ENCODE measurements around the gene PTPRN2.

Gene PTPRN2

DNA sequence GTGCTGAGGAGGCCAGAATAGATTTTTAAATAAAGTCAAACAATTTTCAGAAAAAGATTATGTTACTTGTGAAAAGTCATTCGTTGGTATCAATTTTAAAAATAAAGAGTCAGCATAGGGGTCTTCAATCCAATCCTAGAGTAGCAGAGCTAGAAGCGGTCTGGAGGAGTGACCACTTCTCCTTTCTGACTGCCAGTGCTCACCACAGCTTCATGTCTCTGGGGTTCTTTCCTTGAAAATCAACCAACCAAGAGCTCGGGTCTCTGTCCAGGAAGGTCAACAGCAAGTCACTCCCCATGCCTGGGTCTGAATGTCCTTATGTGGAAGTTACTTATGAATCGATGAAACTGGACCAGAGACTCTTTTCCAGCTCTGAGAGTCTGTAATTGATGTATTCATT is 14.3 kb downstream of the PTPRN2 start:
- H3K36me3 Mint-ChIP-seq (ENCODE audit: low read depth), result no peaks in the 10 kb centered on the region
- H3K27ac Mint-ChIP-seq, result no peak overlapping the region

DNA sequence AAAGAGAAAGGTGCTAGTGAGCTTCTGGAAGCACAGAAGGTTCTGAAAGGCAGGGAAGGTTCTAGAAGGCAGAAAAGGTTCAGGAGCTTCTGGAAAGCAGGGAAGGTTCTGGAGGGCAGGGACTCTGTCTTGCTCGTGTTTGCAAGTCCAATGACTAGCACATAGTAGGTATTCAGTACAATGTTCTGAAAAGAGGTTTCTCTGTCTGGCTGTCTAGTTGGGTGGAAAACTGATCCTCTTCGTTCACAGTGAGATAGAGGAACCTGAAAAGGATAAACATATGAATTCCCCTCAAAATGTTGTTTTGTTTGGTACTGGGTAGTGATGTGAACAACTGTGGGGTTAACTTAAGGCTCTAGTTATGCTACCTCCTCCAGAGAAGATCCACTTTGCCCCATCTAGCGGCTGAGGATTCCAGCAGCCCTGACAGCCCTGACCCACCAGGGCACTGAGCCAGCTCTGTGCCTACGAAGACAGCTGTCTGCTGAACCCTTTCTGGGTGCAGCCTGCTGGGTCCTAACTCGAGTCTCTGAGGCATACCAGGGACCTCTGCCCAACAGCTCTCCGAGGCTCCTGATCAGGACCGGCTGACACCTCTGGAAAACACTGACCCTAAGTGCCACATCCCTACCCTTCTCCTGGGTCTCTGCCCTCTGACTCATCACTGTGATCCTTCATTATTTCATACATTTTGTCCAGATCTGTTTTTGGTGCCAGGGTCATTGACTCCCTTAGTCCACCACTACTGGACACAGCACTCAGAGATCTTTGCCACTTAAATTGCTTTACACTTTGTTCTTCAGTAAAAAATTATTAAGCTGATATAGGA is 15.4 kb downstream of the PTPRN2 start:
- no peaks in the 10 kb centered on the region for H3K4me1 Mint-ChIP-seq (ENCODE audit: low read depth)
- H3K27me3 Mint-ChIP-seq, result peaks cover 24% of the 10 kb centered on the region
- H3K36me3 Mint-ChIP-seq (ENCODE audit: low read depth), result no peaks in the 10 kb centered on the region
- no peaks in the 10 kb centered on the region for H3K9me3 Mint-ChIP-seq
- no peak overlapping the region for H3K27ac Mint-ChIP-seq
- H3K4me3 Mint-ChIP-seq, result no peak overlapping the region

More for the DNA sequence above, 14.3 kb downstream of the PTPRN2 start:
- Mint-ChIP-seq H3K9me3 (no peaks in the 10 kb centered on the region), H3K27me3 (peaks cover 16% of the 10 kb centered on the region), H3K4me1 (ENCODE audit: low read depth) (no peaks in the 10 kb centered on the region), H3K4me3 (no peak overlapping the region)

DNA sequence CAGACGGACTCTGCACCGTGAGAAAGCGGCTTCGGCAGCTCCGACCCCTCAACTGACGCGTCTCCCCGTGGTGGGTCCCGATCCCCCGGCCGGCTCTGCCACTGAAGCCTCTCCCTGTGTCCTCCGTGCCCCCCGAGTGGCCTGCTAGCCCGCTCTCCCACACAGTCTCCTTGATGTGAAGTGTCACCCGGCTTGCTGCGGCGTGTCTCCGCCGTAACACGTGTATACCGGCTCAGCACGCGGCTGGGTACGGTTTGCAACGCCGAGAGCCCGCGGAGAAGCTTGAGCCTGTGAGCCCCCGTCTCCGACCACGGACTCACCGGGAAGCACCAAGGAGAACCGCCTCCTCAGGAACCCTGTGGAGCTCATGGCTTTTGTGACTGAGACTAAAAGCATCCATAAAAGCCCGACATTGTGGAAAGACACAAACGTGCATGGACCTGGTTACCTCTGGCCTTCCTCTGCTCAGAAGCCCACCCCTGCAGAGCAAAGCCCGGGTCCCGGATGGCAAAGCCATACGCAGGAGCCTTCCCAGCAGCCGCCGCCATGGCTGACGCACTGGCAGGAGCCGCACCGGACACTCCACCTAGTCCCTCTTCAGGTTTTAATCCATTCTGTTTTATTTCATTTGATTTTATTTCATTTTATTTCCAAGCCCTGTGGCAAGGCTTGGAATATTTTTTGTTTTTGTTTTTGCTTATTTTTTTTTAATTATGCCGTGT is 17.0 kb downstream of the PTPRN2 start:
- H3K4me3 Mint-ChIP-seq, result no peak overlapping the region
- no peaks in the 10 kb centered on the region for H3K9me3 Mint-ChIP-seq
- no peak overlapping the region for H3K27ac Mint-ChIP-seq
- H3K36me3 Mint-ChIP-seq (ENCODE audit: low read depth), result no peaks in the 10 kb centered on the region
- H3K27me3 Mint-ChIP-seq, result peaks cover 26% of the 10 kb centered on the region
- no peaks in the 10 kb centered on the region for H3K4me1 Mint-ChIP-seq (ENCODE audit: low read depth)

DNA sequence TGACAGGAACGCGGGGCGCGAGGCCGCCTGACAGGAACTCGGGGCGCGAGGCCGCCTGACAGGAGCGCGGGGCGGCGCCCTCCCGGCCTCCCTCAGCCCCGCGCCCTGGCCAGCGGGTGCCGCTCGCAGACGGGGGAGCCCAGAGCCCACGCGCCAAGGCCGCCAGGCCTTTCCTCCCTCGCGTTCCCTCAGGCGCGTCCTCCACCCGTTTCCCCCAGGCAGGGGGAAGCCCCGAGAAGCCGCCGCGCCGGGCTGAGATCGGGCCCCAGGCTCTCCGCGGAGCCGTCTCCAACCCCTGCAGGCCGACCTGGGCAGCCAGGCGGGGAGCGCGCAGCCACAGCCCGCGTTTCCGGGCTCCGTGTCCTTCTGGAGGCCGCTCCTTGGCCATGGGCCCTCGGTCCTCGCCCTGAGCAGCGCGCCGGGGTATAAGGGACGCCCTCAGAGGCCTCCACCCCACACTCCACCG is 17.7 kb downstream of the PTPRN2 start:
- Mint-ChIP-seq H3K27ac (no peak overlapping the region), H3K27me3 (peaks cover 27% of the 10 kb centered on the region), H3K4me1 (ENCODE audit: low read depth) (no peaks in the 10 kb centered on the region), H3K36me3 (ENCODE audit: low read depth) (no peaks in the 10 kb centered on the region), H3K9me3 (no peaks in the 10 kb centered on the region), H3K4me3 (no peak overlapping the region)

DNA sequence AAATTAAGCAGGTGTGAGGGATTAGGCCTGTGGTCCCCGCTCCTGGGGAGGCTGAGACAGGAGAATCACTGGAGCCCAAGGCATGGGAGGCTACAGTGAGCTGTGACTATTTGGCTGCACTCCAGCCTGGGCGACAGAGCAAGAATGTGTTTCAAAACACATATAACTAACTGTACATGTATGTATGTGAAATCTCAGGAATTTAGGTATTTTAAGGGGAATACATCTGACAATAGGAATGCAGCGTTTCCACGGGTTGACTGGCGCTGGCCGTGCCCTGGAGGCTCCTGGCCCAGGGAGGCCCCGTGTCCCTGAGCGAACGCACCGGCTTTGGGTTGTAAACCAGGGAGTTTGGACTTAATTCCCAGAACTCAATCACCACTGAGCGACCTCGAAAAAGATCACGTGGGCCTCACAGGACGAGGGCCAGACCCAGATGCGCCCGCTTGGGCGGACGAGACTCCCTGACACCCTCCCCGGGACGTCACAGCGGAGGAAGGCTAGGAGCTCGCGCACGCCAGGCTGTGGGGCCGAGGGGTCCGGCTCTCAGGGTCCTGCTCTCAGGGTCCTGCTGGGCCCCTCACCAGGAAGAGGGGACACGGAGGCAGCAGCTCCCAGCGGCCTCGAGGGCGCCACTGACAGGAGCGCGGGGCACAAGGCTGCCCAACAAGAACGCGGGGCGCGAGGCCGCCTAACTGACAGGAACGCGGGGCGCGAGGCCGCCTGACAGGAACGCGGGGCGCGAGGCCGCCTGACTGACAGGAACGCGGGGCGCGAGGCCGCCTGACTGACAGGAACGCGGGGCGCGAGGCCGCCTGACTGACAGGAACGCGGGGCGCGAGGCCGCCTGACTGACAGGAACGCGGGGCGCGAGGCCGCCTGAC is 18.4 kb downstream of the PTPRN2 start:
- H3K27ac Mint-ChIP-seq, result no peak overlapping the region

DNA sequence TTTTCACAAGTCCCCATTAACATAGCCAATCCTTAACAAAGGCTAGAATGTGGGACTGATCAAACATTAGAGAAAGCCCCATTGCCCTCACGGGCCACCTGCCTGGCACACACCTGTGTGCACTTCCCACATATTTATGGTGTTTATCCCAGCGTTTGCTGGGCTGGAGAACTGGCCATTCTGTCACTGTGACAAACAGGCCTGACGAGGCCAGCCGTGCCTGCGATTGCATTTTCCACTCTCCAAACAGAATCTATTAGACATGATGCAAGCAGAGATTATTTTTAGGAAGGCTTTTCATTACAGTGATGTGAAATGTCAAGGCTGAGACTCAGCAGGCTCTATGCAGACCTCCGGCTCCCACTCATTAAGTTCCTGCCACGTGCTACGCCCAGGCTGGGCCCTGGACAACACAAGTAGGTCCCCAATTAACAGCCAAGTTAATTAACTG is 20.4 kb downstream of the PTPRN2 start:
- H3K4me1 Mint-ChIP-seq (ENCODE audit: low read depth), result peaks cover 4% of the 10 kb centered on the region
- H3K27ac Mint-ChIP-seq, result no peak overlapping the region
- peaks cover 30% of the 10 kb centered on the region for H3K27me3 Mint-ChIP-seq
- no peaks in the 10 kb centered on the region for H3K9me3 Mint-ChIP-seq
- H3K36me3 Mint-ChIP-seq (ENCODE audit: low read depth), result no peaks in the 10 kb centered on the region
- H3K4me3 Mint-ChIP-seq, result no peak overlapping the region

More for the DNA sequence above, 18.4 kb downstream of the PTPRN2 start:
- H3K4me3 Mint-ChIP-seq, result no peak overlapping the region
- H3K9me3 Mint-ChIP-seq, result no peaks in the 10 kb centered on the region
- peaks cover 30% of the 10 kb centered on the region for H3K27me3 Mint-ChIP-seq
- H3K4me1 Mint-ChIP-seq (ENCODE audit: low read depth), result peaks cover under 1% of the 10 kb centered on the region
- H3K36me3 Mint-ChIP-seq (ENCODE audit: low read depth), result no peaks in the 10 kb centered on the region

DNA sequence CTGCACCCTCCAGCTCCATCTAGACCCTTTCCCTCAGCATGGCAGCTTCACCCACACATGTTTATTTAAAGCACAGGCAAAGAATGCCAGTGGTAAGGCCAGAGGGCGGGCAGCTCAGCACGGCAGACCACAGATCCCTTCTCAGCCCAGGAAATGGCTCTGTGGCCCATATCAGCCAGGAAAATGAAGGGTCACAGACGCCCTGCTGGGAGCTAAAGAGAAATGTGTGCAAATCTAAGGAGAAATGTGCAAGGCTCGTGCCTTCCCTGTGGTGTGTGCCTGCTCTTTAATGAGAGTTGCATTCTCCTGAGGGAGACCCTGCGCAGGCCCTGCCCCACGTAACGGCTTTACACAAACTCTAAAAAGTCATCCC is 23.0 kb downstream of the PTPRN2 start:
- no peak overlapping the region for H3K4me3 Mint-ChIP-seq
- H3K4me1 Mint-ChIP-seq (ENCODE audit: low read depth), result peaks cover 4% of the 10 kb centered on the region
- H3K27me3 Mint-ChIP-seq, result peaks cover 22% of the 10 kb centered on the region
- no peak overlapping the region for H3K27ac Mint-ChIP-seq
- no peaks in the 10 kb centered on the region for H3K36me3 Mint-ChIP-seq (ENCODE audit: low read depth)
- no peaks in the 10 kb centered on the region for H3K9me3 Mint-ChIP-seq

DNA sequence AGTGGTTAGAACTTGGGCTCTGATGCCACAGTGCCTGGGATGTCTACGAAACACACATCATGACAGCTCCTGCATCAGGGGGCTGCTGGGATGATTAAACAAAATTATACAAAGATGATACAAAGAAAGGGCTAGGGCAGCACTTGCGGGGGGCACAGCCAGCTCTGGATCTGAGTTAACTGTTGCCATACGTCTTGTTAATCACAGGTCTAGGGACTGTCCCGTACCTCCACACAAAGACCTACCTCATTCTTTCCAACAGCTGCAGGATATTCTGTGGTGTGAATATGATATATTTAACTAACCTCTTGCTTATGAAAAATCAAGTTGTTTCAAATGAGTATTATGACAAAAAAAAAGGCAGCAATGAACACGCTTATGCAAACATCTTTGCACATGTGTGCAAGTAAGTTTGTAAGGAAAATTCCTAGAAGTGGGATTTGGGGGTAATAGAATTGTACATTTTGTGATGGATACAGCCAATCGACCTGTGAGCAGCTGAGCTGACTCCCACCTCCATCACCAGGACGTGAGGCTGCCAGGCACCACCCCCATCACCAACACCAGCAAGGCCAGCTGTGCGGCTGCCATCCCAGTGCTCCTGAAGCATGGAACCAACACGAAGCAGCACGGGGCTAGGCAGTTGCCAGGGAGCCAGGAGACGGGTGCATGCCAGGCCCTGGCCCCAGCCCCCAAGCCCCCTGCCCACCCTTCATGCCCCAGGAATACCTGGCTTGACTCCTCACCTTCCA is 23.5 kb downstream of the PTPRN2 start:
- Mint-ChIP-seq H3K36me3 (ENCODE audit: low read depth) (no peaks in the 10 kb centered on the region), H3K4me1 (ENCODE audit: low read depth) (peaks cover 4% of the 10 kb centered on the region), H3K4me3 (no peak overlapping the region), H3K27ac (no peak overlapping the region), H3K27me3 (peaks cover 21% of the 10 kb centered on the region), H3K9me3 (no peaks in the 10 kb centered on the region)

DNA sequence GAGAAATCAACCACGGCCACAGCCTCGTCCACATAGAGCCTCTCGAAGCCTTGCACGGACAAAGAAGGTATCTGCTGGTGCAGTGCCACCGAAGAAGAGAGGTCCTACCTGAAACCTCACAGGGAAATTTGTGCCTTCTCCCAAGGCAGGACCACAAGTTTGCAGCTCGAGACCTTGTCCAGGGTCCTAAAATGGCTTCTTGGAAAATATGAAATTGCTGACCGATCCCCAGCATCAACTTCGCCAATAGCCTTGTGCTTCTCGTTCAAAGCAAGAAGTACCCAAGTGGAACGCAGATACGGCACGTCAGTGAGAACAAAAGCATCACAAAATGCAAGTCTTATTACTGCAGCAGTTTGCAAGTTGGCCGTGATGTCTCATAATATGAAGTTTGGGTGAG is 24.6 kb downstream of the PTPRN2 start:
- H3K4me1 Mint-ChIP-seq (ENCODE audit: low read depth), result peaks cover 4% of the 10 kb centered on the region
- peaks cover 16% of the 10 kb centered on the region for H3K27me3 Mint-ChIP-seq
- no peak overlapping the region for H3K4me3 Mint-ChIP-seq
- no peak overlapping the region for H3K27ac Mint-ChIP-seq
- no peaks in the 10 kb centered on the region for H3K36me3 Mint-ChIP-seq (ENCODE audit: low read depth)
- H3K9me3 Mint-ChIP-seq, result no peaks in the 10 kb centered on the region

DNA sequence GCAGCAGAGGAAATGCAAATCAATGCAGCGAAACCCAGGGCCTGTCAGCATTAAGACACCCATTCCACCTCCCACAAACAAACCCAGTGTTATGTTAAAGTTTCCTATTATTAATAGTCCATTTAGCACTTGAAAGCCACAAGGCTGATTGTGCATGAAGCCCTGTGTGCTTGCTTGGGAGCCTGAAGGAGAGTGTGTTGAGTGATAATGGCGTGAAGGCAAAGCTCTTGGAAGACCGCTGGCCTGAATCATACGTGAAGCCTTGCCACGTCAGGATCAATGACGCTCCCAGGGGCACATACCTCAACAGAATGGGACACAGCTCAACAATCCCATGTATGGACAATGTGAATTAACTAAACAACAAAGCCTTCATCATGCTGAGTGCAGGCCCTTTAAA is 25.1 kb downstream of the PTPRN2 start:
- peaks cover 12% of the 10 kb centered on the region for H3K27me3 Mint-ChIP-seq
- H3K9me3 Mint-ChIP-seq, result no peaks in the 10 kb centered on the region
- H3K4me1 Mint-ChIP-seq (ENCODE audit: low read depth), result peaks cover 4% of the 10 kb centered on the region
- no peak overlapping the region for H3K27ac Mint-ChIP-seq
- no peaks in the 10 kb centered on the region for H3K36me3 Mint-ChIP-seq (ENCODE audit: low read depth)
- H3K4me3 Mint-ChIP-seq, result no peak overlapping the region

DNA sequence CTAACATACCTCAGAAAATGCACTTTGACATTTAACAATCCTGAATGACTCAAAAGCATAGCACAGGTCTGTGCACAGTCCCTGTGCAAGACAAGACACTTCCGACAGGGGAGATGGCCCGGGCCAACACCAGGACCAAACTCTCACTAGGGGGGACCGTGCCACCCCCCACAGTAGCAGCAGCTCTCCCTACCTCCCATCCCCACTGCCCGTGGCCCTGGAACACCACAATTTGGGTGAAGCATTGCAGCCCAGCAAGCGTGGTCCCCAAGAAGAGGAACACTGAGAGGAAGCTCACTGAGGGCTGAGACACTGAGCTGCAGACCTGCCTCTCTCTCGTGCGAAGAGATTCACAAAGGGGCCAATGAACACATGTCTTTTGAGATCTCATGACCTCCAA is 26.0 kb downstream of the PTPRN2 start:
- Mint-ChIP-seq H3K4me1 (ENCODE audit: low read depth) (peaks cover 4% of the 10 kb centered on the region), H3K4me3 (no peak overlapping the region), H3K36me3 (ENCODE audit: low read depth) (no peaks in the 10 kb centered on the region)

DNA sequence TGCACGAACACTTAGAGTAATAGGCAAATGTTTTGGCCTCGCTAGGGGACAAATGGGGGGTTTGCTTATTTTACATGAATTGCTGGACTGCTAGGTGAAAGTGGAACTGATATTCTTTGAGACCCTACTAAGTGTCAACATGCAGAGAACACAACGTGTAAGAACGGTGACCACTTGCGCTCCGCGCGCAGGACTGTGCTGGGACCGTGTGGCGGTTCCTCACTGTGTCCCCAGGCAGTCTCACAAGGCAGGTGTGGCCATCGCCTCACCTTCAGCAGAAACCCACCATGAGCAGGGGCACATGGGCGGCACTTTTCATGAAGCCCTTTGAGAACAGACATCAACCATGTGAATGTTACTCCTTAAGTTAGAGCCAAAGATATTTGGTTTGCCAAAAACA is 27.2 kb downstream of the PTPRN2 start:
- H3K36me3 Mint-ChIP-seq (ENCODE audit: low read depth), result no peaks in the 10 kb centered on the region
- peaks cover 6% of the 10 kb centered on the region for H3K27me3 Mint-ChIP-seq

More for the DNA sequence above, 26.0 kb downstream of the PTPRN2 start:
- no peaks in the 10 kb centered on the region for H3K9me3 Mint-ChIP-seq
- no peak overlapping the region for H3K27ac Mint-ChIP-seq
- peaks cover 6% of the 10 kb centered on the region for H3K27me3 Mint-ChIP-seq

DNA sequence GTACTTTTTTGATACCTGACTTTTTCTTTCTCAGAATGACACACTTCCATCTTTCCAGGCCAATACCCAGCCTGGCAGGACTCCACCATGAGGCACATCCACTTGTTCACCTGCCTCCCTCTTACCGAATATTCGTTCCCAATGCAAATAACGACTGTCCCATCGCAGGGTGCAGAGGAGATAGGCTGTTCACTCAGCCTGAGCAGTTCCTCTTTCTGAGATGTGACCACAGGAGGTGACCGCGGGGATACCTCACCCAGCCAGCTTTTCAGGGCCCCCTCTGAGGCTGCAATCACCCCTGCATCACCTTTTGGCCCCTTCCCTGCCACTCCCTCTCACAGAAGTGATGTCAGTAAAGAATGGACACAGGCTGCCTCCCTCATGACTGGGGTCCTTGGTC is 28.3 kb downstream of the PTPRN2 start:
- Mint-ChIP-seq H3K27ac (no peak overlapping the region), H3K4me3 (no peak overlapping the region), H3K27me3 (peaks cover 3% of the 10 kb centered on the region), H3K36me3 (ENCODE audit: low read depth) (no peaks in the 10 kb centered on the region), H3K4me1 (ENCODE audit: low read depth) (peaks cover 4% of the 10 kb centered on the region), H3K9me3 (peaks cover 4% of the 10 kb centered on the region)

More for the DNA sequence above, 27.2 kb downstream of the PTPRN2 start:
- Mint-ChIP-seq H3K4me3 (no peak overlapping the region), H3K4me1 (ENCODE audit: low read depth) (peaks cover 4% of the 10 kb centered on the region), H3K27ac (no peak overlapping the region), H3K9me3 (peaks cover 4% of the 10 kb centered on the region)

DNA sequence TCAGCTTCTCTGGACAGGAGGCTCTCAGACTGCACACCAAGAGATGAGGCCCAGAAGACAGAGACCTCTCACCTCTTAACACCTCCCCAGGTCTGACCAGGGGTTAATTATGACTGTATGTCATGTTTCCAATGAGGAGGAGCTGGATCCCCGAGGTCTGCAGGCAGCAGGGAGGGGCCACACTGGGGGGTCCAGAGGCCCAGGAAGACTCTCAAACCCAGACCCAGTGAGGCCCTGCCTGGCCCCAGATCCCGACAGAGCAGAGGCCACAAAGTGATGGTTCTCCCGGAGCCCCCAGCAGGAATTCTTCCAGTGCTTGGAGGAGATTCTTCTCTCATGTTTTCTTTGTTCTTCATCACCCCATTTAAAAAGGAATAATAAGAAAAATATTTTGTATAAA is 28.8 kb downstream of the PTPRN2 start:
- no peak overlapping the region for H3K27ac Mint-ChIP-seq
- H3K27me3 Mint-ChIP-seq, result peaks cover 3% of the 10 kb centered on the region
- H3K9me3 Mint-ChIP-seq, result peaks cover 4% of the 10 kb centered on the region
- H3K4me3 Mint-ChIP-seq, result no peak overlapping the region
- H3K36me3 Mint-ChIP-seq (ENCODE audit: low read depth), result no peaks in the 10 kb centered on the region
- H3K4me1 Mint-ChIP-seq (ENCODE audit: low read depth), result no peaks in the 10 kb centered on the region
